GM21723 (cell line): Measurements from ENCODE around the gene CD58.

Experiments
- ATAC-seq: cut with Tn5 transposase; IDR thresholded peaks from one replicate; pipeline ENCODE4 v1.9.1; 2021; ENCODE audit warnings: mild to moderate bottlenecking, moderate library complexity; ENCODE audit not compliant: unreplicated experiment

Gene CD58

DNA sequence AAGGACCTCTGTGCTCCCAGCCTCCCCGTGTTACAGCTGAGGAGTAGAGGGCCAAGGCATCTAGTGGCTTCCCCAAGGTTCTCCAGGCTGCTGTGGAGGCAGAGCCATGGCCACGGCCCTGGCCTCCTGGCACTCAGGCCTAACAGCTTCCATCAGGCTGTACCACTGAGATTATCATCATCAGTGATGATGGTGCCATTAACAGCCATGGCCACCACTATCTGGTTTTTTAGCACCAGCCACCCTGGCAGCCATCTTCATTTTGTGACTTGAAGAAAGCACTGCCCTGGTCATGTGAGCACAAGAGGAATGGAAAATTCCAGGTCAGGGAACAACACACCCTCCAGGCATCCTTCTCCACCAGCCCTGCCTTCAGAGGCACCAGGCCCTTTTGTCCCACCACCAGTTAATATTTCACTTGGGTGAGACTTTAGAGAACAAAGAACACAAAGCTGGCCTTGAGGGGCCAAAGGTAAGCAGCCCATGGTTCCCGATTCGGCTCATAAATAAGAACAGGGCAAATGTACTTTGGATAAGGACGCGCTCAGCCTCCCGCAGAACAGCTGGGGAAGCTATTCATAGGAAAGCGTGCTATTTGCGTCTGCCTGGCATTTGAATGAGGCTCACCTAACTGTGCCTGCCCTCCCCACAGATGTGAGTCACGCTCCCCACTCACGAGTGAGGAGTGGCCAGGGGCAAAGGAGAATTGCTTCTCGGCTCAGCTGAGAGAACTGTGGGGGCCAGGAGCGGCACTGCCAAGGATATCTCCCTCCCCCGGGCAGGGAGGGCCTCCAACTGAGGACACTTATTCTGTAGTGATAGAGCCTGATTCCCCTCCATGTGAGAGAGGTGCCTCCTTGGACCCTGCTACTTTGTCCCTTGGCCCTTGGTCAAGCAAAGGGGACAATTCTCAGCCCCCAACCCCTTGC is 95.6 kb downstream of the CD58 start:
- no peak for ATAC-seq

DNA sequence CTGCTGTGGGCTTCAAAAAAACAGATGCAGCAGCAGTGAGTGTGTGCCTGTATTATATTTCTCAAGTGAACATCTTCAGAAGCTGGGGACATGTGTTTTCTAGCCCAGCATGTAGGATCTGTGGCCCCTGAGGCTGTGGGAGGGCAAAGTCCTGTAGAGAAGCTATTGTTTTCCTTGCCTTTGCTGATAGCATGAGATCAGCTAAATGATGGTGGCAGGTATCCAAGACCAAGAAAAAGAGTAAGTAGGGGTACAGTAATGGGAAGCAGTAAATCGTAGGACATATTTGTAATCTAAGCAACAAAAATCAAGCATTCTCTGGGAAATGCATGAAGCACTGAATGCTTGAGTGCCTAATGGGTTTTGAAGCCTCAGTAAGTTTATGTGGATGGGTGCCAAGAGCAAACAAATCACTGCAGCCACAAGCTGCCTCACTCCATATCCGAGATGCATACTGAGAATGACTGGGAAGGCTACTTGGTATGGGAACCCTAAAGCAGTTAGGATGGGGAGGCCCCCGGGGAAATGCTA is 98.3 kb downstream of the CD58 start:
- ATAC-seq: no peak

DNA sequence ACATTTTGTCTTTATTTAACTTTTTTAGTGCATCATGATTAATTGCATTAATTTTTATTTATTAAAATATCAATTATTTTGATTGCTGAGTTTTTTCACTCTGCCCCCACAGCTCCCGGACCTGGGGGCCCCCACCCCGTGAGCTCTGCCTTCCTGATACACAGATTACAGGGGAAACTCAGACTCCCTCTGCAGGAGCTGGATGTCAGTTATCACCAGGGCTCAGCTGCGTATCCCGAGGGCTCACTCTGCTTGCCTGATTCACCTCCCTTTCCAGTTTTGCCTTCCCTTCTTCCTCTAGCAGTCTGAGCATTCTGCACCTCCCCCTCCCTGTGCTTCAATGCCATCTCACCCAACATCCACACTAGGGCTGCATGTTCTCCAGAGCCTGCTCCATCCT is 99.6 kb downstream of the CD58 start:
- no peak for ATAC-seq

DNA sequence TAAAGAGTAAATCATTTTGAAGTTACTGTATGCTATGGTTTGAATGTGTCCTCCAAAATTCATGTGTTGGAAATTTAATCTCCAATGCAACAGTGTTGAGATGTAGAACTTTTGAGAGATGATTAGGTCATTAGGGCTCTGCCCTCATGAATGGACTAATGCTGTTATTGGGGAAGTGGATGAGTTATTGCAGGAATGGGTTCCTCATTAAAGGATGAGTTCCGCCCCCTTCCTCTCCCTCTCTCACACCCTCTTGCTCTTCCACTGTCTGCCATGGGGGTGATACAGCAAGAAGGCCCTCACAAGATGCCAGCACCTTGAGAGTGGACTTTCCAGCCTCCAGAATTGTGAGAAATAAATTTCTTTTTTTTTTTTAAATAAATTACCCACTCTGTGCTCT is 100.2 kb downstream of the CD58 start:
- no peak for ATAC-seq

DNA sequence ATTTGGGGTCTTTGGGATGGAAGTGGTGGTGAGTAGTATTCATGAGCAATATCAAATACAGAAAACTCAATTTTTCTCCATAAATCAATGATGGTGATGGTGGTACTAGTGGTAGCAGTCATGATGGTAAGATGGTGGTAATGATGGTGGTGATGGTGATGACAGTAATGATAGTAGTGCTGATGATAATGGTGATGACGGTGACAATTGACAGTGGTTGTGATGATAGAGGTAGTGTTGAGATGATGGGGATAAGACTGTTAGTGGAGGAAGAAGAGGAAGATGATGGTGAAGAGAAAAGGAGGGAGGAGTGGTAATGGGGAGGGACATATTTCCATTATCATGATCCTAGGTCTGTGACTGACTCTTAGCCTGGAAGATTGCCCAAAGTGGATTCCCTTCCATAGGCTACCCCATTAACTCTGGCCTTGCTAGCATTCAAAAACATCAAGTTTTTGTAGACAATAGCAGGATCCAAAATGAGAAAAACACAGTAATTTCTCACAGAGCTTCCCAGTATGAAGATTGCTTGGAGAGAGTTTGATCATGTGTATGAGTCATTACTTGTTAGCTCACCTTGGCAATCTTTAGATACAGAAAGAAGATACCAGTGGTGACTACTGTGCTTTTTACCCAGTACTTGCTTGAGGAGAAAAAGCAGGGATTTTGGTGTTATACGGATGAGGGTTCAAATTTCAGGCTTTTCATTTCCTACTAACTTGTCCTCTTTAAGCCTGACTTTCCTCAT is 103.8 kb downstream of the CD58 start:
- no peak for ATAC-seq

DNA sequence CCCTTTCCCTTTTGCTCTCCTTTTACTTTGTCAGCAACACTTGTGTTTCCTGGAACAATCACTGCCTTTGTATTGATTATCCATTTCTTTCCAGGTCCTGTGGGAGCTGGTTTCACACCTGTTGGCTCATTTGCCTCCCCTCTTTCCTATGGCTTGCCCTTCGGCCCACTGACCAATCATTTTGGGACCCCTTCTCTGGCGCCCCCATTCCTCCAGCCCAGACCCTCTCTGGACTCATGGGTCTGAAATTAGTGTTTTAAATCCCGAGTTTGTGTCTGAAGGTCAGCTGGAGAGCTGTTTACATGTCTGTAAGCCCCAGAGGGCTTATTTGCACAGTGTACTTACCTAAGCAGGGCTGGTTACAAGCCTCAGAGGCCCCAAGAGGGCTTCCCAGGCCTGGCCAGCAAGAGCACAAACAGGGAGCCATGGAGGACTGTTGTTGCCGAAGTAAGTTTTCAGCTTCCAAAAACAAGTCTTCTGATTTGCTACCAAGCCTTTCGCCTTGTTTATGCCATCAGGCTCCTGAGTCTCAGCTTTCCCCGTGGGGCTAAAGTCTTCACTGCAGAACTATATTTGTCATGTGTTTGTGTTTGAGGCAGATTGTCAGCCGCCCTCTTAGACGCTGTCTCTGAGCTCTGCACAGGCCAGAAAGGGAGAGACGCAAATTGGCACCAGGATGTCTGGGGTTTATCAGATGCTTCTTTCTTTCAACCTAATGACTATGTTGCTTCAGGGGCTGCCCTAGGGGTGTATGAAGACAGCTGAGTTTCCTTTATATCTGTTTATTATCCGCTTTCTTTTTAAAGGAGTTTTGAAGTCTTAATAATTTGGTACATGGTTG is 104.8 kb downstream of the CD58 start:
- ATAC-seq: no peak

DNA sequence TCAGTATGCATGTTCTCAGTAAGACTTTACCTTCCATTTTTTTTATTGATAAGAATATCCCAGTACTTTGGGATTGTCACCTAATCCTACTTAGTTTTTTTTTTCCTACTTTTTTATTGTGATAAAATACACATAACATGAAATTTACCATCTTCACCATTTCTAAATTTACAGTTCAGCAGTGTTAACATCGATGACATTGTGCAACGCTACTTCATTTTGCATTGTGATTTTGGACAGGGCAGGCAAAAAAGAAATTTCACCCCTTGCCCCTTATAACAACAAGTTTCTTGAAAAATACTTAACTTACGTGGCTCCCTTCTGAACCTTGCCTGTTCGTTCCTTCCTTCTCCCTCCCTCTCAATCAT is 105.4 kb downstream of the CD58 start:
- no peak for ATAC-seq
